GM19468 (cell line): ENCODE measurements around the gene ANO1.
"Not testable (repeated sequence)": the region's sequence is repeated elsewhere in the genome, so short reads cannot be mapped to it uniquely, and the experiment has no call there.

Experiments used
- ATAC-seq: cut with Tn5 transposase; IDR thresholded peaks from one replicate; pipeline ENCODE4 v1.9.1; 2021; ENCODE audit warnings: mild to moderate bottlenecking, moderate library complexity, moderate number of reproducible peaks; ENCODE audit not compliant: unreplicated experiment; ENCODE audit errors: extremely low read depth

Gene ANO1

DNA sequence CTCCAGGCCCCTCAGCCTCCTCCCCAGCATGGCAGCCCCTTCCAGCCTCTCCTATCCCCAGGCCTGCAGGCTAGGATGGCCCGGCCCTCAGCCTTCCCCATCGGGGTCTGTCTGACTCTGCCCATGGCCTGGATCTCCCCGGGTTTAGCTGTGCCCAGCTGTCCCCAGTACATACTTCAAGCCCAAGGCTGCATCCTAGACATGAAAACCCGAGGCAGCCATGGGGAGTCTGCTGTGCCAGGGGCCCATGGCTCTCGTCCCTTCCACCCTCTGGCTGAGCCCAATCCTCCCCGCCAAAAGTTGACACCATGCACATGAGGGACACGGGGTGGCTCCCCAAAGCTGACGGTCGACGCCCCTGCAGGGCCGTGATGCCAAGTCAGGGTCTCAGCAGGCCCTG lies 102.8 kb downstream of the ANO1 start:
- ATAC-seq: no peak

DNA sequence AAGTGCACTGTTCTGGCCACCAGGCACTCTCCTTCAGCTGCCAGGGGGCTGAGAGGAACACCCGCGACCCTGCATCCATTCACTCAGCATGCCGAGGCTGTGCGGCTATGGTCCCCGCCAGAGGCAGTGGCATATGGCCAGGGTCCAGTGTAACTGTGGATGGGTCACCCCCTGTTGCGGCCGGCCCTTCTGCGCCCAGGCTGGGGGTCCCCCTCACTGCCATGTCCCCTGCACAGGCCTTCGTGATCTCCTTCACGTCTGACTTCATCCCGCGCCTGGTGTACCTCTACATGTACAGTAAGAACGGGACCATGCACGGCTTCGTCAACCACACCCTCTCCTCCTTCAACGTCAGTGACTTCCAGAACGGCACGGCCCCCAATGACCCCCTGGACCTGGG lies 104.1 kb downstream of the ANO1 start:
- ATAC-seq: no peak

DNA sequence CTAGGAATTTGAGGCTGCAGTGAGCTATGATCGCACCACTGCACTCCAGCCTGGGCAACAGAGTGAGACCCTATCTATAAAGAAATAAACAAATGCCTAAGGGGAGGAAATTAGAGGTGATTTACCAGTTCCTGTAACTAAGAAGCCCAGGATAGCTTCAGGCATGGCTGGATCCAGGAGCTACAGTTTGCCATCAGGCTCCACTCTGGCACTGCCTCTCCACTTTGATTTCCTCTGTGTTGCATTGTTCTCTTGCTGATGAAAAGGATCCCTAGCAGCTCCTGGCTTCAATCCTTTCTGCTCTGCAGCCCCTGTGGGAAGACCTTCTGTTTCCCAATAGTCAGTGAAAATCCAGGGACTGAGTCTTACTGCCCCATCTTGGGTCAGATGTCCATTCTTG lies 104.9 kb downstream of the ANO1 start:
- ATAC-seq: no peak

DNA sequence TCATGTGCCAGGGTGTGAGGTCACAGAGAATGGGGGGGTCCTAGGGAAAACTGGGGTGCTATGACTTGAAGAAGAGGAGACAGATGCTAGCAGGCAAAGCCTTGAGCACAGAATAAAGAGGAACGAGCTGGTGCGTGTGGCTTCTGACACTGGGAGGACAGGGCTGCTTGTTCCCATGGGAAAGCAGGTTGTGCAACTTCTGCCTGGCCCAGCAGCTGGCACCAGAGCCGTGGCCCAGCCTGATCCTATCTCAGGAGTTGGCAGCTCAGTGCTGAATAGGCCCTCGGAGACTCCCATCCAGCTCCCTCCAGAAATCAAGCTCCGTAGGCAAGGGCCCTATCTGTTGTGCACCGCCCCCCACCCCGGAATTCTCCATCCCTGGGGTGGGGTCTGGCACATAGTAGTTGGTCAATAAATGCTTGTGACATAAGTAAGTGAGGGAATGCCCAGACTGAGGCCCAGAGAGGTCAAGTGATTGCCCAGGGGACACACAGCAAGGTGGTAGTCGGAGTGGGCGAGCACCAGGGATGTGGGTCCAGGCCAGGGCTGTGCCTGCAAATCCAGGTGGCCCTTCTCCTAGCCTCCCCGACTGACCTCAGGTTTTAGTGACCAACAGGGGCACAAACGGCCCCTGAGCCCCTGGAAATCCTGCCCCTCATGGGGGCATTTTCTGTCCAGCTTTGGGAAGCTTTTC lies 105.5 kb downstream of the ANO1 start:
- no peak for ATAC-seq

DNA sequence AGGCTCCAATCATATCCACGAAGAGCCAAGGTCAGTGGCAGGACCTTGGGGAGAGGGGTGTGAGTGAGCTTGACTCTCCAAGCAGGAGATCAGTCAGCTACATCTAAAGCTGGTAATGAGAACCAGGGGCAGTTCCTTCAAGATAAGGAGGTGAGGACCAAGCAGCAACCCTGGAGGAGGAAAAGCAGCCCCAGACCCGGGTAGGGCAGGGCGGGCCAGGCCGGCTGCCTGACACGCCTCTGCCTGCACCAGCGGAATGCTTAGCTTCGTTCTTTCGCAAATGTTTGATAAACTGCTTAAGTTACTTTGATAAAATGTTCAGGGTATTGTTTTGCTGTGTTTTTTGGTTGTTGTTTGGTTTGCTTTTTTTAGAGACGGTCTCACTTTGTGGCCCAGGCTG lies 106.3 kb downstream of the ANO1 start:
- no peak for ATAC-seq

DNA sequence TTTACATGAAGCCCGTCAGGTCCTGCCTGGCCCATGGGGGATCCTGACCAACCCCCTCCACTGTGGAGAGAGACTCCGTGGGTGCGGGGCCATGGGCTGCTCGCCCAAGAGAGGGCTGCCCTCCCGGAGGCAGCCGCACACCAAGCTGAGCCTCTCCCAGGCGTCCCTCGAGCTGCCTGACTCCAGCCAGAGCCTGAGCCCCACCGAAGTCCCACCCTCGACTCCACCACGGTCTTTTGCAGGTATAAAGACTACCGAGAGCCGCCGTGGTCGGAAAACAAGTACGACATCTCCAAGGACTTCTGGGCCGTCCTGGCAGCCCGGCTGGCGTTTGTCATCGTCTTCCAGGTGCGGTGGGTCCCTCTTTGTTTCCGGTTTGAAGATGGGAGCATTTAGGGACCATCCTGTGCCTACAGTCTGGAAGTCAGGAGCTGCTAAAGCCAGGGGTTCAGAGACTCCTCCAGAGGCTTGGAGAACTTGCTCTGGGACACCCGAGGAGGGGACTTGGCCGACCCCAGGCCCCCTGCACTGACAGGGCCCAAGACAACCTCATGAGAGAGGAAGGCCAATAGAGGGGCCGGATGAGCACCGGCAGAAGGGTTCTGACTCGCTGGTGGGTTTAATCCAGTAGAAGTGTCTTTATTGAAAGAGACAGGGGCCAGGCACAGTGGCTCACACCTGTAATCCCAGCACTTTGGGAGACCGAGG lies 107.4 kb downstream of the ANO1 start:
- ATAC-seq: no peak

DNA sequence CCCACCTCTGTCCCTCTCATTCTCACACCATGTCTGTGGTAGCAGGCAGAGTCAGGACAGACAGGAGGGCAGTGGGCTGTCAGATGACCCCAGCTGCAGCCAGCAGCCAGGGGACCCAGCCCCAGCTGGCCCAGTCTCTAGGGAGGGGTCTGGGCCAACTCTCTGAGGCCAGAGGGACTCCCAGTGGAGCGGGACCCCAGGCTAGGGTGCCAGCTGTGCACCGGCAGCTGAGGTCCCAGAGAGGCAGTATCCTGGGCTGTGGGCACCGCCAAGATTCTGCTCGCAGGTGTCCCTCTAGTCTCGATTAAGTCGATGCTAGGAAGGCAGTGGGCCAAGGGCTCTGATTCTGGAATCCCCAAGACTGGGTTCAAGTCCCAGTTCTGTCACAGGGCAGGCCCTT lies 108.3 kb downstream of the ANO1 start:
- no peak for ATAC-seq

DNA sequence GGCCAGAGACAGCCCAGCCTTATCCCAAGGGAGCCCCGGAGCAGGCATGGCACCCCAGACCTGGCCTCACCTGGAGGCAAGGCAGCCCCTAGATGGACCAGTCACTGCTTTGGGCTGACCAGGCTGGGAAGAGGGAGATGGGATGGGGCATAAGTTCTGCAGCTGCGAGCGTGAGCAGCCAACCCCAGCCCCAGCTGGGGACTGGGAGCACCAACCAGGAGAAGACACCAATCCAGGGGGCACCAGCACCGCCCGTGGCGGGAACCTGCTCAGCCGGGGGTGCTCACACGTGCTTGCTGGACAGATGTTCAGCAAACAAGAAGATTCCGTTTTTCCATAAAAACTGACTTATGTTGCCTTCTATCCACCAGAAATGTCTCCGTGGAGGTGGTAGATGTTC lies 108.8 kb downstream of the ANO1 start:
- no peak for ATAC-seq

DNA sequence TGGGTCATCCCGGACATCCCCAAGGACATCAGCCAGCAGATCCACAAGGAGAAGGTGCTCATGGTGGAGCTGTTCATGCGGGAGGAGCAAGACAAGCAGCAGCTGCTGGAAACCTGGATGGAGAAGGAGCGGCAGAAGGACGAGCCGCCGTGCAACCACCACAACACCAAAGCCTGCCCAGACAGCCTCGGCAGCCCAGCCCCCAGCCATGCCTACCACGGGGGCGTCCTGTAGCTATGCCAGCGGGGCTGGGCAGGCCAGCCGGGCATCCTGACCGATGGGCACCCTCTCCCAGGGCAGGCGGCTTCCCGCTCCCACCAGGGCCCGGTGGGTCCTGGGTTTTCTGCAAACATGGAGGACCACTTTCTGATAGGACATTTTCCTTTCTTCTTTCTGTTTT lies 109.7 kb downstream of the ANO1 start:
- no peak for ATAC-seq

DNA sequence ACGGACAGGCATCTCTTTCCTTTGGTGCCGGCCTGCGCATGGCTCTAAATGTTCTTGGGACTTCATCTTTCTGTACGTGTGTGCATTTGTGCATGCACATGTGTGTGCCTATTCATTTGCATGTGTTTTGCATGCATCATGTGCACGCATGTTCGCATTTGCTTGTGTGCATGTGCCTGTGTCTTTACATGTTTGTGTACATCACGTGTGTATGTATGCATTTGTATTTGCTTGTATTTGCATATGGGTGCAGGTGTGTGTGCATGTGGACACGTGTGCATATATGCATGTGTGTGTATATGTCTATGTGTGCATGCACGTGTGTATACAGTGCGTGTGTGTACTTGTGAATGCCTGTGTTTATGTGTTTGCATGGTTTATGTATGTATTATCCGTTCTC lies 111.5 kb downstream of the ANO1 start:
- ATAC-seq: no peak

DNA sequence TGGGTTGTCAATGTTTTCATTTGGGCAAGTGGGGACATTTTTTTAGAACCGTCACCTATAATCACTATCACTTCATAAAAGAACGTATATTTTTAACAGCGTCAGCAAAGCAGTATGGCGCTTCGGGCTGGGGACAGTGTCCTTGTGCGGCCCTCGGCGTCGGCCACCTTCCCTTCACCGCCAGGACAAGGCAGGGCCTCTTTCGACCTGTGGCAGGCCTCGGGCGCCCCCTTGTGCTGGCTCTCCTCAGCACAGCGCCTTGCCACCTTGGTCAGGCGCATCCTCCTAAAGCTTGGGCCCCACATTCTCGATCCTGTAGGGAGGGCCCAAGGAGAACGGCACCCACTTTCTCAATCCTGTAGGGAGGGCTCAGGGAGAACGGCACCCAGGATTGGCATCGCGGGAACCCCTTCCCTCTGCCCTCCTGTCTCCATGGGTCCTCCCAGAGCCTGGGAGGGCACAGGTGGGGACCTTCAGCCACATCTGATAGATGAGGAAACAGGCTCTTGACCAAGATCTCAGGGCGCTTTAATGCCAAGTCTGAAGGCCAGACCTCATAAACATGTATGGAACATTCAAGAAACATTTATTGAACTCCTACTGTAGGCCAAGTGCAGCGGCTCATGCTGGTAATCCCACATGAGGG lies 113.5 kb downstream of the ANO1 start:
- ATAC-seq: no peak

DNA sequence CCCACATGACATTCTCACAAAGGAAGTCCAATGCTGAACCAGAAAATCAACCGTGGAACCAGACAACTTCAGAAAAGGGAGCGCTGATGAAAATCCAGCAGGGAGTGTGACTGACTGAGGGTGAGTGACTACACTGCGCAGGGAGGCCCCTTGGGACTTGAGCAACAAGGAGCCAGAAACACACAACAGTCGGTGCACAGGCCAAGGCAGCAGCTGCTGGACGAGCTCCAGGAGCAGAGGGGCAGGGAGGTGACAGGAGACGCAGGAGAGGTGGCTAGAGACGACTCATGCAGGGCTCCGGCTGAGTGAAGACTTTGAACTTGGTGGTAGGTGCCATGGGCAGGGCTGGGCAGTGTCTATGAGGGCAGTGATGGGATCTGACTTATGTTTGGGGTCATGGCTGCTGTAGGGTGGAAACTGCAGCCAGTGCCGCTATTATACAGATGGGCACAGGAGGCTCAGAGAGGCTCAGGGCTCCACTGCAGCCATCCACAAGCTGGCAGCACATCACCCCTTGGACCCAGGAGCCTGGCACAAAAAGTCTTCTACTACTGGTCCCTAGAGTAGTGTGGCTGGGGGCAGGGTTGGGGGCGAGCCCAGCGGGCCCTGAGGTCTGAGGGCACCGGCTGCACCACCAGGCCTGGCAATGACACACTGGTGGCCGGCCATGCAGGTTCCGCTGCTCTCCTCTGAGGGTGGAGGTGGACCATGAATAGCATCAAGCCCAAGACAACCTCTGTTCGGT lies 114.7 kb downstream of the ANO1 start:
- ATAC-seq: no peak

DNA sequence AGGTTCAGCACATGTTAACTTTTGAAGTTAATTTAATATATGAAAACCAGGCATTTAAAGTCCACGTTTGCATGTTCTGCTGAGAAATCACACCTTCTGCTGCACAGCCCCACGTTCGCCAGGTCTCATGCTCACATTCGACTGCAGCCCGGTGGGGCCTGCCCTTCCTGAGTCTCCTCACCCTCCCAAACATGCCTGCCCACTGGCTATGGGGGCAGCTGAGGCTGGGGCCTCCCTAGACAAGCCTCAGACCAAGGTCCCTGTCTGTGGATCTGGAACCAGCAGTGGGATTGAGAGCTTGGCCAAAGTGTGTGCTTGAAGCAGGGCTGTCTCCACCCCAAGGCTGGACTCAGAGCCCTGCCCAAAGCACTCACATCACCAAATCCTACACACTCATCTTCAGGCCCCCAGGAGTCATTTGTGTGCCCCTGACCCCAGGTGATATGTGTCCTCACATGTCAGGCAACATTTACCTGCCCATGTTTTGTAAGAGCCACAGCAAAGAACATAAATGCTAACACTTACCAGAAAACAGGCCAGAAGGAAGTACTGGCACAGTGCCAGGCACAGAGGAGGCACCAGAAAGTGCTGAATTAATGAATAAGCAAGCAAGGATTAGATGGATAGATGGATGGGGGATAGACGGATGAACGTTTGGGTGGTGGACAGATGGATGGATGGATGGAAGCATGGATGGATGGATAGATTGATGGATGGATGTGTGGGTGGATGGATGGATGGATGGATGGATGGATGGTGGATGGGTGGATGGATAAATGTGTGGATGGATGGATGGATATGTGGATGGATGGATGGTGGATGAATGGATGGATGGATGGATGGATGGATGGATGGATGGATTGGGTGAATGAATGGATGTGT lies 115.5 kb downstream of the ANO1 start:
- no peak for ATAC-seq

DNA sequence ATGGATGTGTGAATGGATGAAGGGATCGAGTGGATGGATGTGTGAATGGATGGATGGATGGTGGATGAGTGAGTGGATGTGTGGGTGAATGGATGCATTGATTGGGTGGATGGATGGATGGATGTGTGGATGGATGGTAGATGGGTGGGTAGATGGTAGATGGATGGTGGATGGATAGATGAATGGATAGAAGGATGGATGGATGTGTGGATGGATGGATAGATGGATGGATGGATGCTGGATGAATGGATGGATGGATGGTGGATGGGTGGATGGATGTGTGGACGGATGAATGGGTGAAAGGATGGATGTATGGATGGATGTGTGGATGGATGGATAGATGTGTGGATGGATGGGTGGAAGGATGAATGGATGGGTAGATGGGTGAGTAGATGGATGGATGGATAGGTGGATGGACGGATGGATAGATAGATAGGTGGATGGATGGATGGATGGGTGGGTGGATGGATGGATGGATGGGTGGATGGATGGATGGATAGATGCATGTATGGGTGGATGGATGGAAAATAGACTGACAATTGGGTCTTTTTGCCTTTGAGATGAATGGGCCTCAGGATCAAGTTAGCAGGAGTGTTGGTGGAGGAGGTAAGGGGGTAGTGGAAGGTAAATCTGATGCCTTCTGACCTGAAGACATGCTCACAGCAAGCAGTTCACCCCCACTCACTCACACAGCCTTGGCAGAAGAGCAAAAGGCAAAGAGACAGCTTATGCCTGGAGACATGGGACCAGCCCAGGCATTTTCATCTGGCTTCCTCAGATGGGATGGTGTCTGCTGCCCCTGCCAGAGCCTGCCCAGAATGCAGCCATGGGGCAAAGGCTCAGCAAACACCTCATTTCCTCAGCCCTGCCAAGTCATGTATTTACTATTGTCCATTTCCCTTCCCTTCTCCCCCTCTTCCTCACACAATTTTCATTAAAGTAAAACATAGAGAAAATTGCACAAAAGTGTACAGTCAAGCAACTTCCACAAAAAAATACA lies 117.0 kb downstream of the ANO1 start:
- ATAC-seq: no peak

DNA sequence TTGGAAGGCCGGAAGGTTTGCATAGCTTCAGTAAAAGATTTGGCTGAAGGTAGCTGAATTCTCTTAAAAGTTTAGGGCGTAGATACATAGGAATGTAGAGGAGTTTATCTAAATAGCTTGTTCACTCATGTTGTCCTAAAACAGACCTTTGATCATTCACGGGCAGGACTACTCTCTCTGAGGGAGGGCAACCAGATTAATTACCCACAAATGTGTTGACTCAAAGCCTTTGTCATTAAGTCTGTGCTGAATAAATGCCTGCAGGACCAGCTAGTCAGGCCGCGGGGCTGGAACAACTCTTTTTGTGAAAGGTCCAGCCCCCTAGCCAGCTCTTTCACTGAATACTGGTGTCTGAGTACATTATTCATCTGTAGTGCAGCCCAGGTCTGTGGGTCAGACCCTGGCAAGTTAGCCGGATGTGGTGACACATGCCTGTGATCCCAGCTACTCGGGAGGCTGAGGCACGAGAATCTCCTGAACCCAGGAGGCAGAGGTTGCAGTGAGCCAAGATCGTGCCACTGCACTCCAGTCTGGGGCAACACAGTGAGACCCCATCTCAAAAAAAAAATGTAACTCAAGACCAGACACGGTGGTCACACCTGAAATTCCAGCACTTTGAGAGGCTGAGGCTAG lies 122.2 kb downstream of the ANO1 start:
- ATAC-seq: no peak

DNA sequence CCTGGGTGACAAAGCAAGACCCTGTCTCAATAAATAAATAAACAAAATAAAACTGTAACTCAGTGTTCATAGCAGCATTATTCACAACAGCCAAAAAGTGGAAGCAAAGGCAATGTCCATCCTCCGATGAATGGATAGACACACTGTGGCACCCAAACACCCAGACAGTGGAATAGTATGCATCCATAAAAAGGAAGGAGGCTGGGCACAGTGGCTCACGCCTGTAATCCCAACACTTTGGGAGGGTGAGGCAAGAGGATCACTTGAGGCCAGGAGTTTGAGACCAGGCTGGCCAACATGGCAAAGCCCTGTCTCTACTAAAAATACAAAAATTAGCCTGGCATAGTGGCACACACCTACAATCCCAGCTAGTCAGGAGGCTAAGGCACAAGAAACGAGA lies 122.9 kb downstream of the ANO1 start:
- ATAC-seq: not testable (repeated sequence)

DNA sequence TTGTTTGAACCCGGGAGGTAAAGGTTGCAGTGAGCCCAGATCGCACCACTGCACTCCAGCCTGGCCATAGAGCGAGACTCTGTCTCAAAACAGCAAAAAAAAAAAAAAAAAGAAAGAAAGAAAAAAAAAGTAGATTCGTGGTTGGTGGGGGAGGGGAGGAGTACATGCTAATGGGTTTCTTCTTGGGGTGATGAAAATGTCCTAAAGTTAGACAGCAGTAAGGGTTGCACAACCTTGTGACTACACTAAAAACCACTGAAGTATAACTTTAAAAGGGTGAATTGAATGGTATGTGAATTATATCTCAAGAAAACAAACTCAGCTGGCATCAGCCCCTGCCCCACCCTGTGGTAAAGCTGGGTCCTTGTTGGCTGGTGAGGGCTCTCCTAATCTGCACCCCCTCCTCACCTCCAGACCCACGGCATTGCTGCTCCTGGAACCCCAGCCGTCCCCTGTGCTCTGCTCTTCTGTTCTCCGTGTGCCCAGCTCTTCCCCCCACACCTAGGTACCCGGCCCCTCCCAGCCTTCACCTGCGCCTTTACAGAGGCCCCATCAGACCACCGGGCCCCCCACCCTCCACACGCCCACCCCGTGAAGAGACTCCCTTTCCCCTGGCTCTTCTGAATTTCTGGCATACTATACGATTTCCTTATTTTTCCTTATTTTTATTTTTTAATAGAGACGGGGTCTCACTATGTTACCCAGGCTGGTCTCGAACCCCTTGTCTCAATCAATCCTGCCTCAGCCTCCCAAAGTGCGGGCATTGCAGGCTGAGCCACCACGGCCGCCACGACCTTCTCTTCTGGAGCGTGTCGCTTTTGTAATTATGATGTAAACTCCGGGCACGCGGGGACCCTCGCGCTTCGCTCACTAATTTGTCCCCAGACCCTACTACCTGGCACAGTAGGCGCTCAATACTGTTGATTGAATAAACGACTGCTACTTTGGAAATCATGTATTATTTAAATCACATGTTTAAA lies 124.1 kb downstream of the ANO1 start:
- no peak for ATAC-seq
